ENCODE results near the gene ZBTB7C.

ZBTB7C gene

DNA sequence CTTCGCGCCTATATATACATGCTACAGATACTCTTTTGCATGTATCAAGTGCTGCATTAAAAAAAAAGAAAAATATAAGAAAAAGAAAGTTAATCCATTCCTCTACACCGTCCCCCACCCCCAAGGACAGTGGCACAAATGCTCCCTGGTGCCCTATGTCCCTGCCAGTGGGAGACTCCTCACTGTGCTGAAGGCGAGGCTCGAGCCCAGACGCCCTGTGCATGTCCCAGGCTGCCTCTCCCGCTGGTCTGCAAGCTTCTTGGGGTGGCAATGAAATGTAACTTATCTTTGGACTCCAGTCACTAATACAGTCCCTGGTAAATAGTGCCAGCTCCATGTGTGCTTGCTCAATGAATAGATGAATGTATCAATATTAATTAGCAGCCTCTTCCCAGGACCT lies 293.2 kb downstream of the ZBTB7C start:
- no peak for DNase-seq (ENCODE audit: low read depth)

DNA sequence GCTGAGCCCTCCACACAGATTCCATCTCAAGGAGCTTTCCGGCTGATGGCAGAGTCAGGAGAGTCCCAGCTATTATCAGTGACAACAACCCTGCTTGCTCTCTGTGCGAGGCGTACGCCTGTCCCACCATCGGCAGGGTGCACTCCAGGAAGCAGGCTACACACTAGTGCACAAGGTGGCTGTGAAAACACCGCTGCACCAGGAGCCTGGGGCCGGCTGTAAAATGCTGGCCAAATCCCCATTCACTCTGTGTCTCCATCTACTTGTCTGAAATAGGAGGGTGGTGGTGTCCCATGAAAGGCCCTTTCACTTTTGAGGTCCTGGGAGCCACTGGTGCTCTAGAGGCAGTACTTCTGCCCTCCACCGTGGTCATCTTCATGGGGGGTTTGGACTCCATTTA lies 295.5 kb downstream of the ZBTB7C start:
- DNase-seq (ENCODE audit: low read depth): no peak

DNA sequence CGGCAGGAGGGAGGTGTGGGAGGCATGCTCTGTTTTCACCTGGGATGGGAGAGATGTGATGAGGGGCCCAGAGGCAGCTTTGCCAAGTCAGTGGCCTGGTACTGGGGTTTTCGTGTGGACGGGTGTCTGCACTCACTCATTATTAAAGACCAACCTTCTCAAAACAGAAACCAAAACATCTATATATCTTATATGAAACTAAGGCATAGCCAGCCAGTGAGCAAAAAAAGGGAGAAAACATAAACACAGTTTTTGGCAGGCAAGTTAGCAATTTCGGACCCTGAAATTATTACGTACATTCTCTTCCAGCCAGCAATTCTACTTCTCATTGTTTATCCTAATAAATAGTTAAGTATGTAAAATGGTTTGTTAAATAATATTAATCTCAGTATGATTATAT lies 297.6 kb downstream of the ZBTB7C start:
- DNase-seq (ENCODE audit: low read depth): no peak

DNA sequence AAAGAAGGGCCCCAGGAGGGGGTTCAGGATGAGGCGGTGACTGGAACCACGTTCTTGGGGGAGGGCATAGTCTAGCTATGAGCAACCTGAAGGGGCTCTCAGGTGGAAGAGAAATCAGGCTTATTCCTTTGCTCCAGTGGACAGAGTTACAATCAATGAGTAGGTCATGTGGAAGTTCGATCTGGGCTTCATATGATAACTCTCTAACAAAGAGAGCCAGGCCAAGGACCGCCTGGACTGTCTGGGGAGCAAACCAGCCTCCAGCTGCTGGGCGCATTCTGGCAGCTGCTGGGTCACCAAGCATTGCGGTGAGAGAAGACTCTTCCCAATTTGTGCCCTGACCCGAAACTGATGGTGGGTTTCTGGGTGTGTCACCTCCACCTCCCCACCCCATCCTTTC lies 298.4 kb downstream of the ZBTB7C start:
- DNase-seq (ENCODE audit: low read depth): no peak

DNA sequence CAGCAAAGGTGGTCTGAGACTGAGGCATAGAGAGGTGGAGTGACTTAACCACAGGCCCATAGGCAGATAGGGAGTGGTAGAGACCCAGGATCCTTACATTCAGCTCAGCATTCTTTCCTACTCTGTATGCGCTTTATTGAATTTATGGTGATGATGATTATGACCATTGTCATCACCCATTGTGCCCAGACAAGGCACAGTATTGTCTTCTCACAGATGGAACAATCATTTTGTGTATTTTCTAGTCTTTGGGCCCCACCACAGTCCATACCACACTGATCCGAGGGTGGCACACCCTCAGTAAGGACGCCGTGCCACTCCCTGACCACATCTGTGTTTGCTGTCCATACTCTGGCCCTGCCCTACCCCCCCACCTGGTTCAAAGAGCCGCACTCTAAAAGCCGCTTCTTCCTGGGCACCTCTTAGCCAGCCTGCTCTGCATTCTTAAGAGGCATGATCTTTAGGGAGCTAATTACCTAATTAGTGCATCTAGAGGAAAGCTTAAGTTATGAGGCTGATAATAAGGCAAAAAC lies 299.2 kb downstream of the ZBTB7C start:
- no peak for DNase-seq (ENCODE audit: low read depth)

DNA sequence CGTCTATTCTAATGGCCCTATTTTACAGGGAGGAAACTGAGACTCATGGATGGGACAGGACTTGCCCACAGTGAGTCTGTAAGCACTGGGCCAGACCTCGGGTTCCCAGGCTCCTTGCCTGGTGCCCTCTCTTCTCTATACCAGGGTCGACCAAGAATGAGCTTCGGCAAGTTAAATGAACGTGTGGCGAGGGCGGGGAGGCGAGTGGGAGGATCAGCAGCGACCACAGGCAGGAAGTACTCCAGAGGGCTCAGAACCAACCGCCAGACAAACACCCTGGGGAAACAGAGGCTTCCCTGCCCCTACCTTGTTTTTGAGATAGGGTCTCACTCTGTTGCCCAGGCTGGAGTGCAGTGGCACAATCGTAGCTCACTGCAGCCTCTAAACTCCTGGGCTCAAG lies 301.0 kb downstream of the ZBTB7C start:
- no peak for DNase-seq (ENCODE audit: low read depth)

DNA sequence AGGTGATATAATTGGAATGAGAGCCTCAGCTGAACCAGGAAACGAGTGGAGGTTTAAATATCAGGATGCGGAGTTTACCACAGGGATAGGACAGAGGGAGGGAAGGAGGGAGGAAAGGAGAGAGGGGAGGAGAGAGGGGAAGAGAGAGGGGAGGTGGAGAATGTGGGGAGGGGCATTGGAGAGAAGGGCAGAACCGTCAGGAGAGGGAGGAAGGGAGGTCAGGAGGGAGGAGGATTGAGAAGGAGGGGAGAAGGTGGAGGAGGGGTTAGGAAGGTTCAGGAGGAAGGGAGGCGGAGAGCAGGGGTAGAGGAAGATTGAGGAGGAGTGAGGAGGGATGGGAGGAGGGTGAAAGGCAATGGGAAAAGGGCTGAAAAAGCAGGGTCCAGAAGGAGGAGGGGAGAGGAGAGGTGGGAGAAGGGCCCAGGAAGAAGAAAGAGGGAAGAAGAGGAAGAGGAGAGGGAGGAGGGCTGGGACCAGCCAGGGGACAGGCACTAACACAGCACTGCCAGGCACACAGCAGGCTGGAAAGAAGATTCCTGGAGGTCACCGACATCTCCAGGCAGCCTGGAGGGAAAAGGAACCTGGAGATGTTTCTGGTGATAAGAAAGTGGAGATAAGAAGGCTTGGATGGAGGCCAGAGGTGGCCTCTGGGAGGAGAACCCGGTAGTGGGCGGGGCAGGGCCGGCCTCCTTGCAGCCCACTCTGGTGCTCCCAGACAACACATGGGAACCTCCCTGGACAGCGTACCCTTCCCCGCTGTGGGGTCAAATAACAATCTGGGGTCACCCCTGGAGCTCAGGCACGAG lies 302.0 kb downstream of the ZBTB7C start:
- peak; percentile 49 for DNase-seq (ENCODE audit: low read depth)

DNA sequence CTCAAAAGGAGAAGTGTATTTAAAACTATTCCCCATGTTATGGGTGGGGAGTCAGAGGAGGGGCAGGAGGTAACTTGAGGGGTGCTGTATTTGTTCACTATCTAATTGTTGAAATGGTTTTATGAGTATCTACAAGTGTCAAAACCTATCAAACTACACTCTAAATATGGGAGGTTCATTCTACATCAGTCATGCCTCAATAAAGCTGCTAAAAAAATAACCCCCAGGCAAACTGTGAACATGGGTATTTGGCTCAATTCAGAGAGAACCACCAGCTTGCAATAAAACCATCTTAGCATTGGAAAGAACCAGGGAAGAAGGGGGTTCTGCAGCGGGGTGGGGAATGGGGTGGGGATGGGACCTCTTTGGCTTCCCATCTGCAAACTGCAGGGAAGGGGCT lies 302.7 kb downstream of the ZBTB7C start:
- DNase-seq (ENCODE audit: low read depth): no peak

DNA sequence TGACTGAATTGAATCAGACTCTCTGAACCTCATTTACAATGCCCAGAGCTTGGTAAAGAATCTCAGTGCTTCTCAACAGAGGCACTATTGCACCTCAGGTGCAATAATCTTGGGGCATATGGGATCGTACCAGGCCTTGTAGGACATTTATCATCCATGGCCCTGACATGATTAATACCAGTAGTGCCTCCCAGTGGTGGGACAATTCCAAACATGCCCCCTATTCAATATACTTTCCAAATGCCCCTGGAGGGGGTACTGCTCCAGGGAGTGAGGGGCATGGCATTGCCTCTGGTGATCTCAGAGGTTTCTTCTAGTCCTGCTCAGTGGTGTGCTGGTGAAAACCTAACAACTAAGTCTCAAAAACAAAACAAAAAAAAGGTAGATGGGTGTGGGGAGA lies 303.9 kb downstream of the ZBTB7C start:
- DNase-seq (ENCODE audit: low read depth): no peak

DNA sequence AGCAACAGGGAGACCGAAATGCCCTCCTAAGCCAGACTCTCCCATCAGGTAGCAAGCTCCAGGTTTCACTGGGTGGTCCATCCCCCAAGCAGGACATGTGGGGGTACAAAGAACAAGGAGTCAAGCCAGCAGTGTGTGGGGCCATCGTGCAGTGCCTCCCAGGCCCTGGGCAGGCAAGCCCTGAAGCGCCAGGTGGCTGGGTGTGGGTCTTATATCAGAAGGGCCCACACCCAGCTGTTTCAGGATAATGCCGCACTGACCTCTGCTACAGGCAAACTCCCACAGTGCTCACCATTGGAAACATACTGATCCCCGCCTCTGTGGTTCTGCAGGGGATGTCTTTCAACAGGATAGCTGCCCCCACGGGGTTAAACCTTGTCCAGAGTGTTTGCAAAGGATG lies 304.5 kb downstream of the ZBTB7C start:
- no peak for DNase-seq (ENCODE audit: low read depth)

DNA sequence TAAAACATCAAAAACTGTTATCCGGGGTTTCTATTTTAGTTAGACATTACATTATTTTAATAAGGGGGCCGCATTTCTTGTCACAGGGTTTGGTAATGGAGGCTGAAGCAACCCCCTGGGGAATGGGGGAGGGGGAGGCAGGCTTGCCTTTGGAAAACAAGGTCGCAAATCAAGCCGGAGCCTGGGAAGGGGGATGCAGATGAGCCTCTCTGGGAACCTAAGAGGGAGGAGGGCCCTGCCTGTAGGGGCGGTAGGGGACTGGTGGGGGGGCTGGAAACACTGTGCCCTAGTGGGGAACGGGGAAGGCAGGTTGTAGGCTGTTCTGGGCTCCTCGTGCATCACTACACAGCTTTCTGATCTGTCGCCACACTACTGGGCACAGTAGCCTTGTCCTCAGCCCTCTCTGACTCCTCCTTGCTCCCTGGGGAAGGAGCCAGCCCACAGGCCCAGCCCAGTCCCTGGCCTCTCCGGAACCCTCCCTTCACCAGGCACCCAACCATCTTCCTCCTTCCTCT lies 308.5 kb downstream of the ZBTB7C start:
- DNase-seq (ENCODE audit: low read depth): peak; percentile 25

DNA sequence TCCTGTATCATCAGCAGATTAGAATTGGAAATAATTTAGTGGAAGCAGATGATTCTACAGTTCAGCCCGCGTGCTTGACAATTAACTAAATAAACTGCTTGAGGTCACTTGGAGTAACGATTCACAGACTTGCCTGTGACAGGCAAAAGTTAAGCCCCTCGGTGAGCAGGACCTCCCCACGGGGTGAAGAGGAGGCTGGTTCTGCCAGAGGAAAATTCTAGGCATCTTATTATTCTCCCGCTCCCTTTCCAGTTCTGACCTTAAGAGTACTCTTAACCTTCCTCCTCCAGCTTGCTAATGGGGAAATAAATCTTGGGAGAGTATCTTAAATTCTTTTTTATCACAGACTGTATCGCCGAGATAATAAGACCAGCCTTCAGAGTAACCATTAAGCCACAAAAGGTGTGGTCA lies 309.0 kb downstream of the ZBTB7C start:
- DNase-seq (ENCODE audit: low read depth): peak; percentile 63

DNA sequence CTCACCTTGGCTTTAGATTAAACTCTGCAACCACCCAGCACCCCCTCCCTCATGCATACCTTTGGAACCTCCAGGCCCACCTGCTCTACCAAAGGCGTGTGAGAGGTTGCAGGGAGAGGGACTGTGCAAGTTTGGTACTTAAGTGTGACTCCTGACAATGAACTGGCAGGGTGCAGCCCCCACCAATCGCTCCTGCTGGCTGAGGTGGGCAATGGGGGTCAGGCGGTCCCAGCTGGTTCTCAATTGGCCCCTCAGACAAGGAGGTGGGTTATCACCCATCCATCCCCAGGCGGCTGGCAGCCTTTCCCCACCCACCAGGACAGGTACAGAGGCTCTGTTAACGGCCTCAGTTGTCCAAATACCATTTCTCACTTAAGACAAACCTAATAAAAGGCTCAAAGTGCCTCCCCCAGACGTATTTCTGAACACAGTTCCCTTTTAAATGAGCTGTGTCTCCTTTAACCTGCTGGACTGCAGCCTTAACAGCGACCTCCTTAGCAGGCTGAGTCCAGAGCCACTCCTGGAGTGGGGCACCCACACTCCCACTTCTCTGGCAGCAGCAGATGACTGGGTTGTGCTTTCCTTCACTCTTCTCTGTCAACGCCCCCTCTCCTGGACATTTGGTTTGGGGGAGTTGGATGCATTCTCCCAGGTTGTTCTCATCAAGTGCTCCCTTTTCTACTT lies 309.6 kb downstream of the ZBTB7C start:
- DNase-seq (ENCODE audit: low read depth): no peak

DNA sequence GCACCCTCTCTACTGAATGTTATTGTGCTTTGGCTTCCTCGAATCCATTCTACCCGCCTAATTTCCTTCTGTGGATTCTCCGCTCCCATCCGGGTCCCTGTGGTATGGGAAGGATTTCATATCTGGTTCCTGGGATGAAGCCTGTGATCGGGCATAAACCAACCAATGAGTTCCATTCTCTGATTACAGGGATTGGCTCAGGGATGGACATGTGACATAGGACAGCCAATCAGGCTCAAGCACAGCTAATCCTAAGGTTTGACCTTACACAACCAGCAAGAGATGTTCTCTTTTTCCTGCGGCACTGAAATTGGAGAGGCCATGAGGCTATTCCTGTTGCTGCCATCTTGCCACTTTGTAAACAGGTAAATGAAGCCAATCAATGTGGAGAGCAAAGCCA lies 310.6 kb downstream of the ZBTB7C start:
- no peak for DNase-seq (ENCODE audit: low read depth)

DNA sequence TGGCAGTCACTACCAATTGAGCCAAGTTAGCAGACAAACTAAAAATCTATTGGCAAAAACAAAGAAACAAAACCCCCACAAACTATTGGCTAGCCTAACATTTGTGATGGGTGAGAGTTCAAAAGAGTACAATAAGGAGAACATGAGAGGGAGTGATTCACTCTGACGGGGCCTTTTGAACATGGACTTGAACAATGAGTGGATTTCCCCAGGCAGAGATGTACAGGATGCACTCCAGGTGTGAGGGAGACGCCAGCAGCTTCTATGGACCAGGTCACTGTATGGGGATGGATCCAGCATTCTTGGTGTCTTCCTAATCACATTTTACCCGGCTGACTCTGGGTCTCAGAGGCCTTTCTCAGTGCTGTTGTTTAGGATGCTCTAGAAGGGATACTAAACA lies 311.2 kb downstream of the ZBTB7C start:
- DNase-seq (ENCODE audit: low read depth): no peak

DNA sequence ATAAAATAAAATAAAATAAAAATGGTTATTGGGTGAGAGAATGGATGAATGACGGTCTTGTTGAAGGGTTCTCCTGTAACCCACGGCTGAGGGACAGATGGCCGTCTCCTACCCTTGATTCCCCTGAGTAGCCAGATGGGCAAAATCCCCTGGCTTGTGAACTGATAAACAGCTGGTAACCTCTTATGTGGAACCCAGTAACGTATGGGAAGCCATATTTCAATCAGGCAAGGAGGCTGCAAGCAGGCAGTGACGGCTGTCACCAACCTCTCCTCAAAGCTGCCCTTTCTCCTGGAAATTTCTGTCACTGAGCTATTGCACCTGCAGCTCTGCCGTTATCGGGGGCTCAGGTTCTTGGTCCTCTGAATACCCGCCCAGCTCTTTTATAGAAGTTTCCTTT lies 313.5 kb downstream of the ZBTB7C start:
- no peak for DNase-seq (ENCODE audit: low read depth)

DNA sequence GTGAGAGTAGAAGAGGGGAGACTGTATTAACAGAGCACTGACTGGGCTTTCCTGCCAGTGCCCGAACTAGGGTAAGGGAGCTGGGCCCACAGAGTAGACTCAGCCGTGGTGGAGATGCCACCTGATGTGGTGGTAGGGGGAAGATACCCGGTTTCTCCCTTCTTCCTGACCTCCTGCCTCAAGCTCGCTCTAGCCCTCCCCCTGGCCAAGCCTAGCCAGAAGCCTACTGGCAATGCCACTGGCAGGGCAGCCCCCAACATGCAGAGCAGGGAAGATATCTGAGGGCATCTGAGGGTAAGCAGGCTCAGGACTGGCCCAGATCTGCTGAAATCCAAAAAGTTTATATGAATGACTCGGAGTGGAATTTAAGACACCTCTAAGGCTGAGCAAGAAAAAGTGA lies 316.1 kb downstream of the ZBTB7C start:
- DNase-seq (ENCODE audit: low read depth): no peak

DNA sequence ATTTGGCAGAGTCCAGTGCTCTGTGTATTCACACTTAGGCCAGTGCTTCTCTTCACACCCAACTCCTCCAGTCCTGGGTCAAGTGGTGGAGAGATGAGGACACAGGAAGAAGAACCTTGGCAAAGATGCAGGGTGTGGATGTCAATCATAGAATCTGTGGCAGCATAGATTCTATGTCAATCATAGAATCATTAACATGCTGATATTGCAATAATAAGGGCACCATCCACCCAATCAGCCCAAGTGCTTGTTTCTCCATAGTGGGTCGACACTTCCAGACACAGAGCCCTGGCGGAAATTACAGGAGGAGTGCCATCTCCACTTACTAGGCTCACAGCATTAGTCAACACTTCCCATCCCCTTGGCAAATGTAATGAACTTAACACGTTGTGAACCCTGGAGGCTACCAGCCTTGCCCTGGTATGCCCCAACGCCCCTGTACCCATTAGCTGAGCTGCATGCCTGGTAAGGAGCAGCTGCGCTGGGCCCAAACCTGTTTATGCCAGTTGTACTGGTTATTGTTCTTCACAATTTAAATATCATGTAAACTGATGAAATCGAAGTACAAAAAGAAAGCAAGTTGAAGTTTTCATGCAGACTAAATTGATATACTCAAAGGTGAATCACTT lies 317.2 kb downstream of the ZBTB7C start:
- no peak for DNase-seq (ENCODE audit: low read depth)

DNA sequence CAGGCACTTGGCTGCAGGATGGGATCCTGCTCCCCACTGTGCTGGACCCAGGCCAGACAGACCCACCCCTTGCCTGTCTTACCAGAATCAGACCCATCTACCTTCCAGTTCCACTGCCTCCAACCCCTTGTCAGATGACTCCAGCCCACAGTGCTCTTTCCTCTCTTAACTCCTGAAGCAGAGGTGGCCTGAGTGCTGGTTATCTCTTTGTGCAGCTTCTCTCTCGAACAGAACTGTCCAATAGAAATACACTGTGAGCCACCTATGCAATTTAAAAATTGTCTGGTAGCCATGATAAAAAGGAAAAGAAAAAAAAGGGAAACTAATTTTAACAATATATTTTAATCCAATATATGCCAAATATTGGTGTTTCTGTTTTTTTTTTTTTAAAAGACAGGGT lies 318.5 kb downstream of the ZBTB7C start:
- DNase-seq (ENCODE audit: low read depth): no peak

DNA sequence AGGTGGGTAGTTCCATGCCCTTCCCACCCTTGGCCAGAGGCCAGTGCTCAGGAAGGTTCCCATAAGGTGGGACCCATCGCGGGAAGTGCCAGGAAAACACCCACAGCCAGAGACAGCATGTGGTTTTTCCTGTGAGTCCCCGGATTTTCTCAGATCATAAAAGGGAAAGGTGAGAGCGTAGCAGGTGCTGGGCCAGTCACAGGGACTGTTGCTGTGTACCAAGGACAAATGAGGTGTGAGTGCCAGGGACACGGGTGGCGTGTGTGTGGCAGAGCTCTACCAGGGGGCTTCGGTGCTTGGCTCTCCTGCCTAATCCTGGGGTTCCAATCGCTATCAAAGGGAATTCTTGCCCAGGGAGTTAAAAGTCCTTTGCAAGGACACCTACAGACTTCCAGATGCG lies 319.2 kb downstream of the ZBTB7C start:
- DNase-seq (ENCODE audit: low read depth): no peak

DNA sequence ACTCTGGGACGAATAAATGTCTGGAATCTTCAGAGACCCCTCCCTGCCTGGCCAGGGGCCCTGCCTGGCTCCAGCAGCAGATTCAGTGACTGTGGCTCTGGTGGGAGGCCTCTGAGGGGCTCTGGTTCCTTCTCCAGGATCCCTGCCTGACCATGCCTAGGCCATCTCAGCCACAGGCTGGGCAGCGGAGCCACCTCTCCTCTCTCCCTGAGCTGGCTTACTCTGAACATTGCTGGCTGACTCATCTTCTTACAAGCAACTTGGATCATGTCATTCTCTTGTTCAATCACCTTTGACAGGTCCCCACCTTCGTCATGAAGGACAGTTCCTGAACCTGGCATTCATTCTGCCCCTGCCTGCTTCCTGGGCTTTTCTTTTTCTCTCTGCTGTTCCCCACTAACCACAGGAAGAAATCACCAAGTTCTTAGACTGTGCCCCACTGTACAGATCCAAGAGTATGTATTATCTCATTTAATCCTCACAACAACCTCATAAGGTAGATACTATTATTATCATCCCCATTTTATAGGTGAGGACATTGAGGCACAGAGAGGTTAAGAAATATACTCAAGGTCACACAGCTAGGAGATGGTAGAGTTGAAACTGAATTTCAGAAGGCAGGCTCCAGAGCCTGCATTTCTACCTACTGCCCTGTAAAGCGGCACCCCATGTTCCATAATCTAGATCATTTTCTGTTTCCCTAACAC lies 323.2 kb downstream of the ZBTB7C start:
- peak; percentile 21 for DNase-seq (ENCODE audit: low read depth)

DNA sequence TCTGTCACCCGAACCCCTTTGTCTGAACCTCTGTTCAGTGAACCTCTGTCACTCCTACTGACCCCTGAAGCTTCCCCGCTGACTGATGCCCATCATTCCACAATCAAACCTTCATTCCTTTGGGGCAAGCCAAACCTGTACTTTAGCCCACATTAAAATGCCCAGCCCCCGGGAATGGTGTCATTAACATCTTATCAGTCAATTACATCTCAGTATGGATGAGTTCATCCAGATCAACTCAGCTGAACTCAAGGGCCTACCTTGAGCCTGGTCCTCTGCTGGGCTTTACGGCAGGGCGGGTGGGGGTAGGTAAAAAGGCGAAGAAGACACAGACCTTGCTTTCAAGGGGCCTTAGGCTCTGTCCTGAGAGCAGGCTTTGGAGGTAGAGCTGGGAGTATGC lies 324.3 kb downstream of the ZBTB7C start:
- DNase-seq (ENCODE audit: low read depth): no peak

Data from amniotic epithelial cell (primary cell).